GM18861 (cell line): ENCODE results near the gene ERP29.
"Not testable (repeated sequence)": the region's sequence is repeated elsewhere in the genome, so short reads cannot be mapped to it uniquely, and the experiment has no call there.

Experiments used
- ATAC-seq: cut with Tn5 transposase; IDR thresholded peaks from one replicate; pipeline ENCODE4 v1.9.1; 2021; ENCODE audit not compliant: unreplicated experiment

The ERP29 gene

GRCh38 chr12:112012775-112013600 is at the start of gene ERP29, which contains the start of gene TMEM116:
ERP29 (plus strand) TSS chr12:112013426; CDS start chr12:112013466, 40 bp downstream.
TMEM116 (minus strand) TSS chr12:112013165; CDS start chr12:112005270, 7,895 bp downstream.
- ATAC-seq = peak; percentile 54

- ATAC-seq = no peak
These were observed 48.3 kb upstream of the ERP29 start for GRCh38 chr12:111964935-111965334.

- no peak for ATAC-seq
These were observed 41.4 kb upstream of the ERP29 start for GRCh38 chr12:111971800-111972199.

GRCh38 chr12:111975161-111975931 is 37.9 kb upstream of the ERP29 start:
- no peak for ATAC-seq

- no peak for ATAC-seq
These were observed 36.9 kb upstream of the ERP29 start for GRCh38 chr12:111976291-111976690.

- ATAC-seq = no peak
These were observed 36.4 kb upstream of the ERP29 start for GRCh38 chr12:111976860-111977259.

GRCh38 chr12:111978545-111978944 is 34.7 kb upstream of the ERP29 start:
- no peak for ATAC-seq

GRCh38 chr12:111980598-111980997 is 32.6 kb upstream of the ERP29 start:
- ATAC-seq = no peak

- ATAC-seq = no peak
These were observed 31.2 kb upstream of the ERP29 start for GRCh38 chr12:111981987-111982386.

GRCh38 chr12:111984820-111985219 is 28.4 kb upstream of the ERP29 start:
- no peak for ATAC-seq

GRCh38 chr12:111991535-111991934 is 21.7 kb upstream of the ERP29 start:
- no peak for ATAC-seq

GRCh38 chr12:111991946-111992345 is 21.3 kb upstream of the ERP29 start:
- ATAC-seq = no peak

- no peak for ATAC-seq
These were observed 20.8 kb upstream of the ERP29 start for GRCh38 chr12:111992464-111992863.

- ATAC-seq = no peak
These were observed 19.7 kb upstream of the ERP29 start for GRCh38 chr12:111993292-111994150.

- not testable (repeated sequence) for ATAC-seq
These were observed 18.8 kb upstream of the ERP29 start for GRCh38 chr12:111994211-111995111.

- ATAC-seq = no peak
These were observed 17.3 kb upstream of the ERP29 start for GRCh38 chr12:111995782-111996480.

- no peak for ATAC-seq
These were observed 15.9 kb upstream of the ERP29 start for GRCh38 chr12:111997300-111997699.

GRCh38 chr12:111998015-111998414 is 15.2 kb upstream of the ERP29 start:
- no peak for ATAC-seq

- not testable (repeated sequence) for ATAC-seq
These were observed 14.1 kb upstream of the ERP29 start for GRCh38 chr12:111999129-111999528.
